GM19372 (cell line): ENCODE results near the gene HDAC10.

Experiments used
- ATAC-seq: cut with Tn5 transposase; IDR thresholded peaks from one replicate; pipeline ENCODE4 v1.9.1; 2021; ENCODE audit warnings: mild to moderate bottlenecking, low read depth, moderate library complexity; ENCODE audit not compliant: unreplicated experiment

Gene HDAC10

GRCh38 chr22:50204571-50204970, 46.5 kb downstream of the HDAC10 start:
- no peak for ATAC-seq

- no peak for ATAC-seq
Observed at GRCh38 chr22:50203288-50203687, 47.8 kb downstream of the HDAC10 start.

- no peak for ATAC-seq
Observed at GRCh38 chr22:50202130-50202666, 48.9 kb downstream of the HDAC10 start.

GRCh38 chr22:50201191-50202129, 49.6 kb downstream of the HDAC10 start:
- peak; percentile 30 for ATAC-seq

- peak; percentile 78 for ATAC-seq
Observed at GRCh38 chr22:50200461-50201190, 50.4 kb downstream of the HDAC10 start, which contains the start of gene SELENOO. Gene SELENOO, plus strand, starts transcription at chr22:50201011. Its CDS starts 26 bp downstream, at chr22:50201037.

- no peak for ATAC-seq
Observed at GRCh38 chr22:50199829-50200460, 51.1 kb downstream of the HDAC10 start.

- no peak for ATAC-seq
Observed at GRCh38 chr22:50199251-50199721, 51.8 kb downstream of the HDAC10 start.

DNA sequence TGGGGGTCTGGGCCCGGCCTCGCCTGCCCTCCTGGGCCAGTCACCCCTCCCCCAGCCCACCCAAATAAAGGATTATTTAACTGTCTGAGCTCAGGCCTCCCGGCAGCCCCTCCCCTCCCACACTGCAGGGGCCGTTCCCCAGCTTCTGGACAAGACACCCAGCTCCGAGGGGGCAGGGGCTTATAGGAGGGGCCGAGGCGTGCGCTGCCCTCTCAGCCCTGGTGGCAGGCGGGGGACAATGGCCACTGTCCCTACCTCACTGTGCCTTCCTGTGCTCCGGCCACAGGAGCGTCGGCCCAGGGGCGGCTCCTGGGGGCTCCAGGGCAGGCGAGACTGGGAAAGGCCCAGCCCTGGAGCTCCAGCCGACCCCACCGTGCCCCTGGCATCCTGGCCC, 52.4 kb downstream of the HDAC10 start:
- no peak for ATAC-seq

DNA sequence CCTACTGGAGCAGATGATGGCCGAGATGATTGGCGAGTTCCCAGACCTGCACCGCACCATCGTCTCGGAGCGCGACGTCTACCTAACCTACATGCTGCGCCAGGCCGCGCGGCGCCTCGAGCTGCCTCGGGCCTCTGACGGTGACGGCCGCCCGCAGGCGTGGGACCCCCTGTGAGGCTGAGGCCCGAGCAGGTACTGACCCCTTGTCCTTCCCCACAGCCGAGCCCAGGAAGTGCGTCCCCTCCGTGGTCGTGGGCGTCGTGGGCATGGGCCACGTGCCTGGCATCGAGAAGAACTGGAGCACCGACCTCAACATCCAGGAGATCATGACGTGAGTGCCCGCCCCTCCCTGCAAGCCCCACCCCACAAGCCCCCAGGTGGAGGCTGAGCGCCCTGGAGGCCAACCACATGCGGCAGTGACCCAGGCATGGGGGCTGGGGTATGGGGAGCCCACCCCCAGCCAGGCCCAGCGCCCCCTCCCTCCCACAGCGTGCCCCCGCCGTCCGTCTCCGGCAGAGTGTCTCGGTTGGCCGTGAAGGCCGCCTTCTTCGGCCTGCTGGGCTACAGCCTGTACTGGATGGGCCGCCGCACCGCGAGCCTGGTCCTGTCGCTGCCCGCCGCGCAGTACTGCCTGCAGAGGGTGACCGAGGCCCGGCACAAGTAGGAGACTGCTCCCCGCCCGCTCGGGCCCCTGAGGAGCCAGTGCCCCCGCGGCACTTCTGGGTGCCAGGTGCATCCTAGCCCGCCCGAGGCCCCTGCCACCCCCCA, 53.0 kb downstream of the HDAC10 start:
- ATAC-seq = no peak

DNA sequence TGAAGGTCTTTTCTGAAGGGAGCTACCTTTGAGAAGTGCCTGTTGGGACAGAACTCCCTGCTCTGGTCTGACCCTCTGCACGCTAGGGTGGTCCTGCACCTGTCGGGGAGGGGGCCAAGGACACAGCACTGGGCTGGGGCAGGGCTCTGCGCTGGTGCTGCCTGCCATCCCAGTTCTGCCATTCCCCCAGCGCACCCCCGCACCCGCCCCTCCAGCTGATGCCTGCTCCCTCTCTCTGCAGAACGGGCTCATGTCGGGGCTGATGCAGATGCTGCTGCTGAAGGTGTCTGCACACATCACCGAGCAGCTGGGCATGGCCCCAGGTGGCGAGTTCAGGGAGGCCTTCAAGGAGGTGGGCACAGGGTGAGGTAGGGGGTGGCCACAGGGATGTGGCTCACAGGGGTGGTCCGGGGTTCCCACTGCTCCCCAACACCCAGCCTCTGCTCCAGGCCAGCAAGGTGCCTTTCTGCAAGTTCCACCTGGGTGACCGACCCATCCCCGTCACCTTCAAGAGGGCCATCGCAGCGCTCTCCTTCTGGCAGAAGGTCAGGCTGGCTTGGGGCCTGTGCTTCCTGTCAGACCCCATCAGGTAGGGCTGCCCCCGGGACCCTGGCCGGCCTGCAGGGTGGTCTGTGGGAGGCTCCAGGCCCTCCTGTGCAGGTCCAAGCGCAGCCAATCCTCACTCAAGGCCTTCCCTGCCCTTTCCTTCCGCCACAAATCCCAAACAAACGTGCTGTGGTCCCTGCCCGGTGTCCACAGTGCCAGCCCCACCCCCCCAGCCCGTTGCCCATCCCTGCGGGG, 53.9 kb downstream of the HDAC10 start:
- ATAC-seq = no peak

DNA sequence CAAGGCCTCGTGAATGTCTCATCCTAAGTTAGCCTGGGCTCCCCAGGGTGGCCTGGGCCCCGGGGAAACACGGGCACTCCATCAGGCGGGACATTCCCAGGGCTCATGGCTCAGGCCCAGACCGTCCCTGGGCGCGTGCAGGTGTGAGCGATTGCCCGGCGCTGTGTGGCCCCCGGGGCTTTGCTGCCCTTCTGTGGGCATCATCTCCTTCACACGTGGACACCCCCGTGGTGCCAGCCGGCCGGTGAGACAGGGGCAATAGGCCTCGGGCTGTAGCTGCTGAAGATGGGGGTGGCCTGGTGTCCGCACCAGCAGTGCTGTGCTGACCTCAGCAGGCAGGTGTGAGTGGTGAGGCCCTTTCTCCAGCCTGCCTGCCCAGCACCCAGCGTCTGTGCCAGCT, 54.8 kb downstream of the HDAC10 start:
- ATAC-seq = no peak
